HepG2 (cell line): ENCODE data around the gene CUTC. TPM values are rescaled to one million over a fixed set of nuclear protein-coding genes. Genes with fewer than 3 reads are reported as not detected.

Source experiments
- ATAC-seq: fragments of 200-7000 bp; cut with Tn5 transposase; 3 replicates; pipeline ENCODE4 v1.9.1; 2020; ENCODE audit warnings: mild to moderate bottlenecking, moderate library complexity
- BruUV-seq: library from RNA; stranded (reverse); fragments of 400-500 nt; replicated peaks from 2 replicates; lab custom pipeline; 2021; lab: Mats Ljungman, UMichigan
- CTCF ChIA-PET: fragments of 300-600 bp; formaldehyde crosslinking; extraction: SDS; loops from one replicate; lab custom pipeline; 2021; ENCODE audit warnings: low total read pairs, inconsistent platforms, low intra/inter-chr PET ratio; lab: Yijun Ruan, JAX
- POLR2A ChIA-PET: fragments of 350-600 bp; sonication (Branson Sonifier 250); formaldehyde crosslinking; loops from one replicate; lab custom pipeline; 2020; ENCODE audit warnings: antibody characterized with exemption, inconsistent platforms; lab: Yijun Ruan, JAX
- DNase-seq: peaks from one replicate; pipeline ENCODE4 v3.0.0-alpha.2; 2015; ENCODE audit warnings: low spot score
- FAIRE-seq: peaks from 3 replicates; lab custom pipeline; 2011; peaks lifted over from hg19 to GRCh38; lab: Jason Lieb, UNC
- H2AFZ ChIP-seq: one replicate; pipeline ENCODE4 v1.6.1; 2011; ENCODE audit warnings: low read length, inconsistent platforms
- H3K27ac ChIP-seq: fragments of 300-600 bp; 3 replicates; pipeline ENCODE4 v1.8.0; 2011; ENCODE audit warnings: mixed run types, mild to moderate bottlenecking, mixed read lengths, low read length, inconsistent platforms; ENCODE audit not compliant: insufficient read depth; ENCODE audit errors: extremely low read length
- H3K27me3 ChIP-seq, 2 experiments: fragments of 200-600 bp in 1 of 2; 2 replicates in 1 of 2; 3 replicates in 1 of 2; pipeline versions ENCODE4 v1.6.0 to v1.8.0; 2011; ENCODE audit warnings: low read length in 2 of 2, mild to moderate bottlenecking in 2 of 2, moderate library complexity in 2 of 2, inconsistent platforms in 1 of 2; ENCODE audit not compliant: insufficient read depth in 2 of 2, control insufficient read depth in 1 of 2
- H3K36me3 ChIP-seq, 2 experiments: fragments of 200-600 bp in 1 of 2; replicated peaks in 1 of 2; 2 replicates in 1 of 2; 3 replicates in 1 of 2; pipeline versions ENCODE4 v1.5.1 to v1.8.0; 2011; ENCODE audit warnings: low read length in 2 of 2, inconsistent platforms in 1 of 2; ENCODE audit not compliant: insufficient read depth in 2 of 2, control insufficient read depth in 1 of 2
- H3K4me1 ChIP-seq: 2 replicates; pipeline ENCODE4 v1.5.1; 2012; ENCODE audit warnings: low read length, inconsistent platforms; ENCODE audit not compliant: insufficient read depth
- H3K4me2 ChIP-seq: 2 replicates; pipeline ENCODE4 v1.6.0; 2011; ENCODE audit warnings: low read depth, low read length, inconsistent platforms
- H3K4me3 ChIP-seq, 3 experiments: fragments of 200-600 bp in 1 of 3; sonication (generic), shearing (Covaris generic) in 1 of 3; replicated peaks in 1 of 3; 2 replicates each; pipeline ENCODE4 v1.5.1; 2011 to 2016; ENCODE audit warnings: low read length in 3 of 3, inconsistent platforms in 2 of 3, low read depth in 2 of 3, mild to moderate bottlenecking in 2 of 3, control low read depth in 1 of 3, mixed read lengths in 1 of 3; ENCODE audit not compliant: insufficient read depth in 1 of 3
- H3K79me2 ChIP-seq: one replicate; pipeline ENCODE4 v1.6.1; 2011; ENCODE audit warnings: low read length, inconsistent platforms; ENCODE audit not compliant: insufficient read depth
- H3K9ac ChIP-seq: 2 replicates; pipeline ENCODE4 v1.6.0; 2011; ENCODE audit warnings: mild to moderate bottlenecking, low read depth, low read length, inconsistent platforms; ENCODE audit not compliant: insufficient read depth
- H3K9me3 ChIP-seq: 2 replicates; pipeline ENCODE4 v1.5.1; 2012; ENCODE audit warnings: mild to moderate bottlenecking, low read length
- H4K20me1 ChIP-seq: 2 replicates; pipeline ENCODE4 v1.6.0; 2011; ENCODE audit warnings: inconsistent platforms, mild to moderate bottlenecking, low read length, moderate library complexity; ENCODE audit not compliant: insufficient read depth
- ARID4A ChIP-seq: sonication (generic); formaldehyde crosslinking; IDR thresholded peaks from 2 replicates; pipeline ENCODE4 v1.5.0; 2020; ENCODE audit warnings: mild to moderate bottlenecking, missing genetic modification reagents, borderline replicate concordance
- E2F1 ChIP-seq: sonication (generic); formaldehyde crosslinking; IDR thresholded peaks from 2 replicates; pipeline ENCODE4 v1.5.0; 2020; ENCODE audit warnings: missing genetic modification reagents
- GTF3A ChIP-seq: sonication (generic); formaldehyde crosslinking; conservative IDR thresholded peaks from 2 replicates; pipeline ENCODE4 v1.4.0; 2020; ENCODE audit warnings: mild to moderate bottlenecking, missing genetic modification reagents
- NFYC ChIP-seq: IDR thresholded peaks from 2 replicates; pipeline ENCODE4 v1.6.1; 2016; ENCODE audit warnings: missing genetic modification reagents, missing compliant biosample characterization
- POLR2A ChIP-seq, 2 experiments: IDR thresholded peaks; 2 replicates each; pipeline ENCODE4 v1.6.1; 2011; ENCODE audit warnings: low read depth in 2 of 2, low read length in 2 of 2, mild to moderate bottlenecking in 1 of 2, moderate library complexity in 1 of 2; ENCODE audit not compliant: insufficient read depth in 1 of 2
- POLR2G ChIP-seq: fragments of 200-400 bp; formaldehyde crosslinking; IDR thresholded peaks from 2 replicates; pipeline ENCODE4 v1.6.1; 2018; ENCODE audit warnings: mild to moderate bottlenecking, low read depth, low read length, moderate library complexity
- RBAK ChIP-seq: sonication (generic); formaldehyde crosslinking; IDR thresholded peaks from 2 replicates; pipeline ENCODE4 v1.5.1; 2020; ENCODE audit warnings: mild to moderate bottlenecking, missing genetic modification reagents
- RBM22 ChIP-seq: fragments of 200-400 bp; formaldehyde crosslinking; optimal IDR thresholded peaks from 2 replicates; pipeline ENCODE3; 2017; ENCODE audit warnings: mild to moderate bottlenecking, low read length, moderate library complexity
- ZBTB37 ChIP-seq: sonication (generic); formaldehyde crosslinking; IDR thresholded peaks from 2 replicates; pipeline ENCODE4 v1.4.0; 2020; ENCODE audit warnings: mild to moderate bottlenecking, missing genetic modification reagents
- ZFAT ChIP-seq: sonication (generic); formaldehyde crosslinking; conservative IDR thresholded peaks from 2 replicates; pipeline ENCODE4 v1.8.1; 2023; ENCODE audit warnings: missing genetic modification reagents, inconsistent platforms
- ZNF570 ChIP-seq: sonication (generic); formaldehyde crosslinking; IDR thresholded peaks from 2 replicates; pipeline ENCODE4 v1.4.0; 2020; ENCODE audit warnings: mild to moderate bottlenecking, missing genetic modification reagents, borderline replicate concordance
- ZNF619 ChIP-seq: sonication (generic); formaldehyde crosslinking; IDR thresholded peaks from 2 replicates; pipeline ENCODE4 v1.4.0; 2020; ENCODE audit warnings: mild to moderate bottlenecking, missing genetic modification reagents
- ZNF883 ChIP-seq: sonication (generic); formaldehyde crosslinking; IDR thresholded peaks from 2 replicates; pipeline ENCODE4 v1.5.1; 2020; ENCODE audit warnings: mild to moderate bottlenecking, missing genetic modification reagents; ENCODE audit errors: not compliant biosample characterization
- WGBS: methylation state at CpG from one replicate; pipeline ENCODE4 v1.1.6; 2017; ENCODE audit warnings: low lambda C conversion rate; 5-methylcytosine and 5-hydroxymethylcytosine counted together
- in situ Hi-C: cut with HindIII; loops from 2 replicates; pipeline ENCODE4 v1.10.0; 2017; ENCODE audit warnings: low pct_unique_long_range_greater_than_20kb; ENCODE audit not compliant: extremely low pct_ligation_motif_present
- intact Hi-C: fragments of 100-400 bp; cut with micrococcal nuclease; formaldehyde crosslinking; loops from one replicate; pipeline ENCODE4 v1.10.0; 2022; ENCODE audit not compliant: unreplicated experiment
- polyA plus RNA-seq, 8 experiments: library from polyadenylated mRNA; depleted of rRNA in 3 of 8; stranded (reverse) in 7 of 8; unstranded in 1 of 8; fragments of >200 nt; fragmentation: Illumina TruSeq in 4 of 8; extraction: Trizol in 4 of 8; gene quantifications; 2 replicates each; pipeline versions ENCODE4 v1.2.1 to v1.2.3, GENCODE V29; 2011 to 2016; ENCODE audit warnings: low read depth in 4 of 8, missing spikeins in 1 of 8, mixed read lengths in 1 of 8; ENCODE audit not compliant: insufficient read depth in 1 of 8
- total RNA-seq, 5 experiments: library from RNA; depleted of rRNA; stranded (reverse); fragments of >200 nt; fragmentation: Illumina TruSeq; extraction: Trizol; gene quantifications; 2 replicates each; pipeline ENCODE4 v1.2.3, GENCODE V29; 2016; ENCODE audit warnings: low read depth in 1 of 5

Gene CUTC
- total and polyA plus RNA-seq, 2 of the 13 experiments (the other 11 are each of a cell fraction or from before 2014, with no cell fraction given) = 22.3 to 25.8 TPM

- Histone ChIP-seq H3K36me3 (peaks cover 46 to 92% of the 10 kb centered on the region in 2 experiments), H3K4me3 (no peak overlapping the region), H3K9me3 (no peaks in the 10 kb centered on the region), H2AFZ (no peak overlapping the region), H3K27ac (no peak overlapping the region), H3K4me1 (no peaks in the 10 kb centered on the region), H3K4me2 (no peak overlapping the region), H3K9ac (no peak overlapping the region), H3K27me3 (no peaks in the 10 kb centered on the region), H4K20me1 (peaks cover 6% of the 10 kb centered on the region; the same call in 1 of the 2 replicates), H3K79me2 (peaks cover 3% of the 10 kb centered on the region)
- in situ Hi-C loops (no loop called here), intact Hi-C loops (no loop called here)
- BruUV-seq = no TSS peak
- CTCF ChIA-PET = no interaction called here
- POLR2A ChIA-PET = interaction anchor here (1.0 to 3.0 kb wide), 3 partner anchors 13 to 65 kb away, joined by 3 to 20 read pairs (median 9); partner anchors contain the start of genes ABCC2, COX15 and CUTC
- TF ChIP-seq ARID4A (CRISPR knock-in tag) (no peak), ZNF570 (no peak), GTF3A (CRISPR knock-in tag) (no peak), POLR2A (IDR thresholded peaks at IDR 0.05; ENCODE audit: insufficient read depth in 1 of 2, low read depth in 2 of 2, low read length in 2 of 2) (0 out of 4 replicates have a peak, but pooled peaks of 1 of the 2 experiments have one; percentile 25), E2F1 (no peak), NFYC (CRISPR knock-in tag) (no peak), ZFAT (CRISPR knock-in tag) (no peak), ZNF883 (CRISPR knock-in tag) (no peak), ZBTB37 (CRISPR knock-in tag) (no peak), RBAK (CRISPR knock-in tag) (no peak), RBM22 (peak; percentile 96), POLR2G (peak; percentile 26; the same call in 1 of the 2 replicates), ZNF619 (no peak)
- FAIRE-seq (no peak), ATAC-seq (peak; percentile 9; the same call in 1 of the 3 replicates), DNase-seq (no peak)
- 96% methylated on average over 4 of the region's 4 CpGs for WGBS
These were observed 66.0 kb downstream of the CUTC start for GRCh38 chr10:99798031-99798430.
